HEK293 (cell line): ENCODE measurements around the gene NRGN.

Experiments
- CTCF ChIA-PET: fragments of 350-600 bp; formaldehyde crosslinking; extraction: SDS; loops from one replicate; lab custom pipeline; 2021; ENCODE audit warnings: antibody characterized with exemption; lab: Yijun Ruan, JAX
- POLR2A ChIA-PET: fragments of 300-600 bp; formaldehyde crosslinking; extraction: SDS; loops from one replicate; lab custom pipeline; 2020; ENCODE audit warnings: antibody characterized with exemption, inconsistent platforms; lab: Yijun Ruan, JAX
- H3K27ac ChIP-seq: fragments of 200-500 bp; sonication (Bioruptor generic); 2 replicates; pipeline ENCODE4 v1.5.1; 2014; ENCODE audit warnings: low read depth, low read length, control low read depth, inconsistent platforms; ENCODE audit errors: extremely low read depth
- H3K36me3 ChIP-seq, 2 experiments: fragments of 200-500 bp in 1 of 2; sonication (Bioruptor generic) in 1 of 2; 1 replicate in 1 of 2; 2 replicates in 1 of 2; pipeline ENCODE4 v1.5.1; 2014 to 2017; ENCODE audit warnings: inconsistent platforms in 2 of 2, low read length in 2 of 2; ENCODE audit not compliant: control insufficient read depth in 2 of 2, insufficient read depth in 1 of 2
- H3K4me1 ChIP-seq: fragments of 200-500 bp; sonication (Bioruptor generic); 2 replicates; pipeline ENCODE4 v1.5.1; 2014; ENCODE audit warnings: mild to moderate bottlenecking, low read length, inconsistent platforms; ENCODE audit not compliant: control insufficient read depth, insufficient read depth
- H3K4me3 ChIP-seq: 2 replicates; pipeline ENCODE4 v1.5.1; 2011; ENCODE audit warnings: low read depth, mild to moderate bottlenecking, control low read depth, low read length, moderate library complexity
- H3K9me3 ChIP-seq: fragments of 200-500 bp; sonication (Bioruptor generic); 2 replicates; pipeline ENCODE4 v1.5.1; 2014; ENCODE audit warnings: low read depth, low read length, inconsistent platforms; ENCODE audit not compliant: control insufficient read depth, insufficient read depth
- GLI2 ChIP-seq: fragments of 450-650 bp; formaldehyde crosslinking; IDR thresholded peaks from 2 replicates; pipeline ENCODE4; 2017; ENCODE audit warnings: missing biosample characterization, missing genetic modification characterization, low read depth, borderline replicate concordance
- GLIS1 ChIP-seq: fragments of 450-650 bp; formaldehyde crosslinking; IDR thresholded peaks from 2 replicates; pipeline ENCODE4 v1.5.1; 2016; ENCODE audit warnings: missing biosample characterization, missing genetic modification characterization
- KLF16 ChIP-seq: fragments of 450-650 bp; formaldehyde crosslinking; IDR thresholded peaks from 2 replicates; pipeline ENCODE4 v1.5.1; 2017; ENCODE audit warnings: missing biosample characterization, missing genetic modification characterization
- MZF1 ChIP-seq: fragments of 450-650 bp; formaldehyde crosslinking; IDR thresholded peaks from 2 replicates; pipeline ENCODE4 v1.5.1; 2017; ENCODE audit warnings: missing biosample characterization, missing genetic modification characterization, borderline replicate concordance
- SCRT1 ChIP-seq: fragments of 450-650 bp; formaldehyde crosslinking; IDR thresholded peaks from 2 replicates; pipeline ENCODE4 v1.5.1; 2016; ENCODE audit warnings: missing biosample characterization, missing genetic modification characterization, borderline replicate concordance
- WT1 ChIP-seq: fragments of 450-650 bp; formaldehyde crosslinking; IDR thresholded peaks from 2 replicates; pipeline ENCODE4 v1.5.1; 2016; ENCODE audit warnings: missing biosample characterization, missing genetic modification characterization
- ZFHX2 ChIP-seq: fragments of 450-650 bp; formaldehyde crosslinking; conservative IDR thresholded peaks from 2 replicates; pipeline ENCODE4 v1.5.1; 2016; ENCODE audit warnings: missing biosample characterization, missing genetic modification characterization
- ZFP41 ChIP-seq: fragments of 450-650 bp; formaldehyde crosslinking; IDR thresholded peaks from 2 replicates; pipeline ENCODE4 v1.5.1; 2016; ENCODE audit warnings: missing biosample characterization, missing genetic modification characterization, borderline replicate concordance
- ZNF223 ChIP-seq: fragments of 450-650 bp; formaldehyde crosslinking; IDR thresholded peaks from 2 replicates; pipeline ENCODE4 v1.5.1; 2016; ENCODE audit warnings: missing biosample characterization, missing genetic modification characterization
- ZNF341 ChIP-seq: fragments of 450-650 bp; formaldehyde crosslinking; IDR thresholded peaks from 2 replicates; pipeline ENCODE4; 2016; ENCODE audit warnings: low read depth, missing biosample characterization, missing genetic modification characterization
- ZNF391 ChIP-seq: fragments of 450-650 bp; formaldehyde crosslinking; IDR thresholded peaks from 2 replicates; pipeline ENCODE4 v1.5.1; 2016; ENCODE audit warnings: low read depth, missing biosample characterization, missing genetic modification characterization, borderline replicate concordance
- ZNF513 ChIP-seq: fragments of 450-650 bp; IDR thresholded peaks from 2 replicates; pipeline ENCODE4 v1.5.1; 2018; ENCODE audit warnings: missing biosample characterization, missing genetic modification characterization
- ZSCAN23 ChIP-seq: fragments of 450-650 bp; formaldehyde crosslinking; IDR thresholded peaks from 2 replicates; pipeline ENCODE4 v1.5.1; 2016; ENCODE audit warnings: missing biosample characterization, missing genetic modification characterization
- ZSCAN30 ChIP-seq: fragments of 450-650 bp; IDR thresholded peaks from 2 replicates; pipeline ENCODE4 v1.5.1; 2018; ENCODE audit warnings: missing biosample characterization, mild to moderate bottlenecking, missing genetic modification characterization, moderate library complexity
- TF ChIP-seq, protein P1 (sequence below): fragments of 450-650 bp; formaldehyde crosslinking; IDR thresholded peaks from 2 replicates; pipeline ENCODE4 v1.5.1; 2017; ENCODE audit warnings: missing biosample characterization, missing genetic modification characterization
- TF ChIP-seq, protein P2 (sequence below): fragments of 450-650 bp; formaldehyde crosslinking; IDR thresholded peaks from 2 replicates; pipeline ENCODE4 v1.5.1; 2016; ENCODE audit warnings: missing biosample characterization, missing genetic modification characterization

The NRGN gene

GRCh38 chr11:124760205-124760652, 20.5 kb downstream of the NRGN start:
- no peaks in the 10 kb centered on the region for H3K4me1 ChIP-seq
- ChIA-PET POLR2A (no interaction called here), CTCF (interaction anchor here (1.4 to 1.7 kb wide), 3 partner anchors 14 to 92 kb away, joined by 3 to 9 read pairs (median 9); no protein-coding TSS in a partner anchor)
- no peak for TF ChIP-seq SCRT1
- no peak for TF ChIP-seq ZFP41 (tag by site-specific recombination)
- TF ChIP-seq, protein P1, sequence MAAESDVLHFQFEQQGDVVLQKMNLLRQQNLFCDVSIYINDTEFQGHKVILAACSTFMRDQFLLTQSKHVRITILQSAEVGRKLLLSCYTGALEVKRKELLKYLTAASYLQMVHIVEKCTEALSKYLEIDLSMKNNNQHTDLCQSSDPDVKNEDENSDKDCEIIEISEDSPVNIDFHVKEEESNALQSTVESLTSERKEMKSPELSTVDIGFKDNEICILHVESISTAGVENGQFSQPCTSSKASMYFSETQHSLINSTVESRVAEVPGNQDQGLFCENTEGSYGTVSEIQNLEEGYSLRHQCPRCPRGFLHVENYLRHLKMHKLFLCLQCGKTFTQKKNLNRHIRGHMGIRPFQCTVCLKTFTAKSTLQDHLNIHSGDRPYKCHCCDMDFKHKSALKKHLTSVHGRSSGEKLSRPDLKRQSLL = no peak
- no peak for TF ChIP-seq ZNF223 (tag by site-specific recombination)
- TF ChIP-seq KLF16 (tag by site-specific recombination) = no peak
- TF ChIP-seq GLI2 (tag by site-specific recombination) = no peak
- TF ChIP-seq MZF1 = no peak
- TF ChIP-seq ZFHX2 (tag by site-specific recombination) = no peak
- TF ChIP-seq WT1 (tag by site-specific recombination) = no peak
- no peak for TF ChIP-seq ZNF513
- TF ChIP-seq GLIS1 (tag by site-specific recombination) = no peak
- TF ChIP-seq, protein P2, sequence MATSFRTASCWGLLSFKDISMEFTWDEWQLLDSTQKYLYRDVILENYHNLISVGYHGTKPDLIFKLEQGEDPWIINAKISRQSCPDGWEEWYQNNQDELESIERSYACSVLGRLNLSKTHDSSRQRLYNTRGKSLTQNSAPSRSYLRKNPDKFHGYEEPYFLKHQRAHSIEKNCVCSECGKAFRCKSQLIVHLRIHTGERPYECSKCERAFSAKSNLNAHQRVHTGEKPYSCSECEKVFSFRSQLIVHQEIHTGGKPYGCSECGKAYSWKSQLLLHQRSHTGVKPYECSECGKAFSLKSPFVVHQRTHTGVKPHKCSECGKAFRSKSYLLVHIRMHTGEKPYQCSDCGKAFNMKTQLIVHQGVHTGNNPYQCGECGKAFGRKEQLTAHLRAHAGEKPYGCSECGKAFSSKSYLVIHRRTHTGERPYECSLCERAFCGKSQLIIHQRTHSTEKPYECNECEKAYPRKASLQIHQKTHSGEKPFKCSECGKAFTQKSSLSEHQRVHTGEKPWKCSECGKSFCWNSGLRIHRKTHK (tag by site-specific recombination) = no peak
- H3K36me3 ChIP-seq = peaks cover 0 to 10% of the 10 kb centered on the region in 2 experiments; a peak in 1 of 3 replicates
- H3K4me3 ChIP-seq = no peak overlapping the region
- no peak overlapping the region for H3K27ac ChIP-seq
- no peaks in the 10 kb centered on the region for H3K9me3 ChIP-seq

GRCh38 chr11:124760806-124761205, 21.1 kb downstream of the NRGN start:
- POLR2A ChIA-PET = no interaction called here
- TF ChIP-seq ZNF341 = no peak
- TF ChIP-seq ZSCAN23 (tag by site-specific recombination) = no peak
- TF ChIP-seq ZNF391 (tag by site-specific recombination) = no peak
- TF ChIP-seq, protein P2 (tag by site-specific recombination) = no peak
- TF ChIP-seq ZSCAN30 = no peak
- CTCF ChIA-PET = interaction anchor here (0.6 to 1.7 kb wide), 9 partner anchors 8 to 116 kb away, joined by 3 to 9 read pairs (median 4); no protein-coding TSS in a partner anchor
- Histone ChIP-seq H3K9me3 (no peaks in the 10 kb centered on the region), H3K27ac (no peak overlapping the region), H3K36me3 (peaks cover 0 to 11% of the 10 kb centered on the region in 2 experiments; a peak in 1 of 3 replicates), H3K4me1 (no peaks in the 10 kb centered on the region), H3K4me3 (no peak overlapping the region)
